DND-41 (cell line): ENCODE measurements around the gene UFD1.

Experiments used
- ATAC-seq: fragments of 200-7000 bp; cut with Tn5 transposase; 3 replicates; pipeline ENCODE4 v1.9.1; 2021; ENCODE audit warnings: low read depth; ENCODE audit not compliant: insufficient read depth
- DNase-seq: peaks from one replicate; pipeline ENCODE4 v3.0.0-alpha.2; 2020
- H2AFZ ChIP-seq: 2 replicates; pipeline ENCODE4 v1.6.0; 2012; ENCODE audit warnings: low read depth, low read length
- H3K27ac ChIP-seq: 2 replicates; pipeline ENCODE4 v1.5.1; 2012; ENCODE audit warnings: low read length, inconsistent platforms
- H3K27me3 ChIP-seq: fragments of 200-600 bp; sonication (generic); 2 replicates; pipeline ENCODE4 v1.6.0; 2012; ENCODE audit warnings: low read length, mild to moderate bottlenecking, inconsistent platforms; ENCODE audit not compliant: insufficient read depth, poor library complexity
- H3K36me3 ChIP-seq: 2 replicates; pipeline ENCODE4 v1.5.1; 2012; ENCODE audit warnings: low read length, inconsistent platforms; ENCODE audit not compliant: insufficient read depth
- H3K4me1 ChIP-seq: 2 replicates; pipeline ENCODE4 v1.5.1; 2012; ENCODE audit warnings: mild to moderate bottlenecking, low read length; ENCODE audit not compliant: insufficient read depth
- H3K4me2 ChIP-seq: 2 replicates; pipeline ENCODE4 v1.6.0; 2012; ENCODE audit warnings: mild to moderate bottlenecking, moderate library complexity, low read length, inconsistent platforms; ENCODE audit not compliant: insufficient read depth
- H3K4me3 ChIP-seq, 2 experiments: fragments of 200-600 bp in 1 of 2; shearing (Covaris generic) in 1 of 2; 2 replicates each; pipeline ENCODE4 v1.5.1; 2012 to 2016; ENCODE audit warnings: inconsistent platforms in 2 of 2, low read length in 2 of 2, mild to moderate bottlenecking in 2 of 2, low read depth in 1 of 2, moderate library complexity in 1 of 2
- H3K79me2 ChIP-seq: 2 replicates; pipeline ENCODE4 v1.6.0; 2012; ENCODE audit warnings: low read length, inconsistent platforms; ENCODE audit not compliant: insufficient read depth
- H3K9ac ChIP-seq: 2 replicates; pipeline ENCODE4 v1.6.0; 2012; ENCODE audit warnings: low read depth, mild to moderate bottlenecking, inconsistent platforms, low read length, moderate library complexity
- H3K9me3 ChIP-seq: 2 replicates; pipeline ENCODE4 v1.5.1; 2012; ENCODE audit warnings: low read length, moderate library complexity, mild to moderate bottlenecking, inconsistent platforms; ENCODE audit not compliant: insufficient read depth, severe bottlenecking
- H4K20me1 ChIP-seq: 2 replicates; pipeline ENCODE4 v1.6.0; 2012; ENCODE audit warnings: low read length; ENCODE audit not compliant: insufficient read depth
- EZH2 ChIP-seq: IDR thresholded peaks from 3 replicates; pipeline ENCODE4 v1.6.1; 2012; ENCODE audit warnings: borderline replicate concordance, low read depth, mild to moderate bottlenecking, moderate library complexity, low read length, inconsistent platforms; ENCODE audit not compliant: severe bottlenecking
- TF ChIP-seq, protein P1 (sequence below): IDR thresholded peaks from 2 replicates; pipeline ENCODE4 v1.5.1; 2012; ENCODE audit warnings: borderline replicate concordance, low read length, moderate library complexity, mild to moderate bottlenecking; ENCODE audit not compliant: poor library complexity, severe bottlenecking; ENCODE audit errors: extremely low read depth

UFD1 gene

DNA sequence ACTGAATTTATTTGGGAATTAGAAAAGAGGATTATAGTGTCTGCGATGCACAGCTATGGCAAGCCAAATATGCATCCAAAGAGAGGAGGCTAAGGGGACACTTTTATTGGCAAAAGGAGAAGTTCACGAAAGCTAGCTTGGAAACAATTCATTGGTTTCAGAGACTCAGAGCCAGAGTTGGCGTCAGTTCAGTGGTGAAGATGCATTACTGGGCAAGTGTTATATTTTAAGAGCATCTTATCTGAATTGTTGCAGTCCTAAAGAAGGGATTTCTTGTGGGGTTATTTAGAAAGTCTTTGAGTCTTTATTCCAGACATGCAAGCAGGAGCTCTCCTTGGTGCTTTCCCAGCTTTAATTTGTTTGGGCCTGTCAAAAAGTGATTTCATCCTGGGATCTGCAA, 30.2 kb upstream of the UFD1 start:
- DNase-seq (no peak), ATAC-seq (no peak)
- H3K9ac ChIP-seq = no peak overlapping the region
- no peak overlapping the region for H2AFZ ChIP-seq
- peaks cover 7% of the 10 kb centered on the region; the same call in 1 of the 2 replicates for H3K4me1 ChIP-seq
- peaks cover 96% of the 10 kb centered on the region for H3K36me3 ChIP-seq
- TF ChIP-seq EZH2 = no peak
- TF ChIP-seq, protein P1, sequence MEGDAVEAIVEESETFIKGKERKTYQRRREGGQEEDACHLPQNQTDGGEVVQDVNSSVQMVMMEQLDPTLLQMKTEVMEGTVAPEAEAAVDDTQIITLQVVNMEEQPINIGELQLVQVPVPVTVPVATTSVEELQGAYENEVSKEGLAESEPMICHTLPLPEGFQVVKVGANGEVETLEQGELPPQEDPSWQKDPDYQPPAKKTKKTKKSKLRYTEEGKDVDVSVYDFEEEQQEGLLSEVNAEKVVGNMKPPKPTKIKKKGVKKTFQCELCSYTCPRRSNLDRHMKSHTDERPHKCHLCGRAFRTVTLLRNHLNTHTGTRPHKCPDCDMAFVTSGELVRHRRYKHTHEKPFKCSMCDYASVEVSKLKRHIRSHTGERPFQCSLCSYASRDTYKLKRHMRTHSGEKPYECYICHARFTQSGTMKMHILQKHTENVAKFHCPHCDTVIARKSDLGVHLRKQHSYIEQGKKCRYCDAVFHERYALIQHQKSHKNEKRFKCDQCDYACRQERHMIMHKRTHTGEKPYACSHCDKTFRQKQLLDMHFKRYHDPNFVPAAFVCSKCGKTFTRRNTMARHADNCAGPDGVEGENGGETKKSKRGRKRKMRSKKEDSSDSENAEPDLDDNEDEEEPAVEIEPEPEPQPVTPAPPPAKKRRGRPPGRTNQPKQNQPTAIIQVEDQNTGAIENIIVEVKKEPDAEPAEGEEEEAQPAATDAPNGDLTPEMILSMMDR = no peak
- H3K27me3 ChIP-seq = no peaks in the 10 kb centered on the region
- no peaks in the 10 kb centered on the region for H3K9me3 ChIP-seq
- H4K20me1 ChIP-seq = peaks cover 11% of the 10 kb centered on the region; the same call in 1 of the 2 replicates
- H3K4me3 ChIP-seq = no peak overlapping the region
- H3K27ac ChIP-seq = no peak overlapping the region
- H3K4me2 ChIP-seq = no peak overlapping the region
- no peaks in the 10 kb centered on the region for H3K79me2 ChIP-seq

DNA sequence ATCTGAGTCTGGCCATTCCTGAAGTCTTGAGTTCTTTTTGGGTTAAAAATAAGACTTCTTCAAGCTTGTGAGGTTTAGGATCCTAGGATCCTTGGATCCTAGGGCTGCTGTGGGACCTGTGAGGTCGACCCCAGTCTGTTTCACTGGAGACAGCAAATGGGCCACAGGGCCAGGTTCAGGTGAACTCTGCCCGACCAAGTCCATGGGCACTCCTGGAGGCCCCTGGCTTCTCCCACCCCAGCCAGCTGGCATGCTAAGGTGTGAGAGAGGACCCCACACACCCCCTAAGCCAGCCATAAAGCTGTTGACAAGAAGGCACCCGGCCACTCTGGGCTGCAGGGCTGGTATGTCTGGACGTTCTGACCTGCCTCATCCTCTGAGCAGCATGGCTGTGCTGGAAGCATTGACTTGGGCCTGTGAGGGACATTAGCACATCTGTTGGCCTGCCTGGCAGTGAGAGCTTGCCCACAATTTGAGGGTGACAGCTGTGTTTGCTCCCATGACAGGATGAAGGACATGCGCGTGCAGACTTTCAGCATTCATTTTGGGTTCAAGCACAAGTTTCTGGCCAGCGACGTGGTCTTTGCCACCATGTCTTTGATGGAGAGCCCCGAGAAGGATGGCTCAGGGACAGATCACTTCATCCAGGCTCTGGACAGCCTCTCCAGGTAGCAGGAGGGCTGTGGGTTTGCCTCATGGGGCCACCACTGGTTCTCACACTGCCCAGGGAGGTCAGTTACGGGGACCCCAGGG, 29.2 kb upstream of the UFD1 start:
- Histone ChIP-seq H3K27me3 (no peaks in the 10 kb centered on the region), H3K79me2 (no peaks in the 10 kb centered on the region), H3K36me3 (peaks cover 97% of the 10 kb centered on the region), H3K4me1 (peaks cover 7% of the 10 kb centered on the region; the same call in 1 of the 2 replicates), H3K27ac (no peak overlapping the region), H3K4me2 (no peak overlapping the region), H3K9me3 (no peaks in the 10 kb centered on the region), H3K4me3 (no peak overlapping the region), H2AFZ (no peak overlapping the region), H4K20me1 (peaks cover 11% of the 10 kb centered on the region; the same call in 1 of the 2 replicates), H3K9ac (no peak overlapping the region)
- DNase-seq (no peak), ATAC-seq (no peak)
- TF ChIP-seq EZH2 = no peak
- TF ChIP-seq, protein P1 = no peak

DNA sequence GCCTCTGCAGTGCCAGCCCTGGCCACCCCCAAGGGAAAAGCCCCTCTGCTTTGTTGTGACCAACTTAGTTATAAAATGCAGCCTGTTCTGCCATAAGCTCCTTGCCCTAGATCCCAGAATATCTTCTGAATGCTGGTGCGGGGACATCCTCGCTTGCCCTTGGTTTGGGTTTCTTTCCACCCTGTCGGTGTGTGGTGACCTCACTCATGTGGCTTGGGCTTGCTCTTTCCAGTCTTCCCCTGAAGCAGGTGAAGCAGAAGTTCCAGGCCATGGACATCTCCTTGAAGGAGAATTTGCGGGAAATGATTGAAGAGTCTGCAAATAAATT, 28.5 kb upstream of the UFD1 start:
- no peaks in the 10 kb centered on the region for H3K27me3 ChIP-seq
- DNase-seq (no peak), ATAC-seq (no peak)
- H4K20me1 ChIP-seq = peaks cover 11% of the 10 kb centered on the region; the same call in 1 of the 2 replicates
- no peaks in the 10 kb centered on the region for H3K9me3 ChIP-seq
- no peaks in the 10 kb centered on the region for H3K79me2 ChIP-seq
- H3K36me3 ChIP-seq = peaks cover 96% of the 10 kb centered on the region
- H3K9ac ChIP-seq = no peak overlapping the region
- H3K4me2 ChIP-seq = no peak overlapping the region
- no peak overlapping the region for H3K4me3 ChIP-seq
- peaks cover 7% of the 10 kb centered on the region; the same call in 1 of the 2 replicates for H3K4me1 ChIP-seq
- TF ChIP-seq, protein P1 = no peak
- TF ChIP-seq EZH2 = no peak
- H3K27ac ChIP-seq = no peak overlapping the region
- H2AFZ ChIP-seq = no peak overlapping the region
